Activated T-helper 17 cell treated with anti-CD3 and anti-CD28 coated beads, Interleukin-2, amount 50 U/mL, for 72 hours (primary cell): ENCODE measurements around the gene TBC1D22B. TPM values are rescaled to one million over a fixed set of nuclear protein-coding genes. Genes with fewer than 3 reads are reported as not detected.
"Not testable (repeated sequence)": the region's sequence is repeated elsewhere in the genome, so short reads cannot be mapped to it uniquely, and the experiment has no call there.

ENCODE experiments used
- ATAC-seq: fragments of 150-1000 bp; cut with Tn5 transposase; replicated peaks from 2 replicates; pipeline ENCODE4 v1.10.0; 2021; ENCODE audit warnings: mild to moderate bottlenecking, moderate library complexity
- H3K27ac Mint-ChIP-seq: one replicate; pipeline ENCODE4 v1.8.0; 2022; ENCODE audit warnings: mixed read lengths
- H3K27me3 Mint-ChIP-seq: one replicate; pipeline ENCODE4 v1.8.0; 2022; ENCODE audit warnings: mixed read lengths
- H3K36me3 Mint-ChIP-seq: one replicate; pipeline ENCODE4 v1.8.0; 2022; ENCODE audit warnings: low read depth, mild to moderate bottlenecking, mixed read lengths
- H3K4me1 Mint-ChIP-seq: one replicate; pipeline ENCODE4 v1.8.0; 2022; ENCODE audit warnings: mixed read lengths
- H3K4me3 Mint-ChIP-seq: one replicate; pipeline ENCODE4 v1.8.0; 2022; ENCODE audit warnings: mild to moderate bottlenecking, mixed read lengths
- H3K9me3 Mint-ChIP-seq: one replicate; pipeline ENCODE4 v1.8.0; 2022; ENCODE audit warnings: mixed read lengths
- total RNA-seq, 2 donors: library from RNA; stranded (reverse); gene quantifications; one replicate each; pipeline ENCODE4 v1.2.3, GENCODE V29; 2022

The TBC1D22B gene
- total RNA-seq, 2 donors from 2014 or later: 11.4 to 12.2 TPM

DNA sequence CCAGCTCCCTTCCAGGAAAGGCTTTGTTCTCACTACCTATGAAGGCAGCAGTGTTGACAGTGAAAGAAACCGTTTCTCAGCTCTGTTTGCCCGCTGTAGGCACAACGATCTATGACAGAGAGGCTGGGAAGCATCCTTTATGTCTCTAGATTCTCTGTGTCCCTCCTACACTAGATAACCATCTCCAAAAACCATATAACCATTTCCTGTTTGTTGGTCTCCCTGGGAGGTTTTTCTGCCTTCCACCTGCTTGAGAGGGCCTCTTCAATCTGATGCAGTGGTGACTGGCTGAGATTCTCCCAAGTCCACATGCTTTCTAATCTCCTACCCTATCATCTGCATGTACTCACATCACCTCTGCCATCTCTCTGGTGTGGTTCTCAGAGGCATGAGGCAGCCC, 32.4 kb downstream of the TBC1D22B start:
- peaks cover 38% of the 10 kb centered on the region for H3K4me1 Mint-ChIP-seq
- H3K27ac Mint-ChIP-seq: peak overlapping the region; percentile 58
- no peaks in the 10 kb centered on the region for H3K27me3 Mint-ChIP-seq
- peak overlapping the region; percentile 30 for H3K4me3 Mint-ChIP-seq
- peaks cover 74% of the 10 kb centered on the region for H3K36me3 Mint-ChIP-seq
- H3K9me3 Mint-ChIP-seq: no peaks in the 10 kb centered on the region
- peak; percentile 95 for ATAC-seq

DNA sequence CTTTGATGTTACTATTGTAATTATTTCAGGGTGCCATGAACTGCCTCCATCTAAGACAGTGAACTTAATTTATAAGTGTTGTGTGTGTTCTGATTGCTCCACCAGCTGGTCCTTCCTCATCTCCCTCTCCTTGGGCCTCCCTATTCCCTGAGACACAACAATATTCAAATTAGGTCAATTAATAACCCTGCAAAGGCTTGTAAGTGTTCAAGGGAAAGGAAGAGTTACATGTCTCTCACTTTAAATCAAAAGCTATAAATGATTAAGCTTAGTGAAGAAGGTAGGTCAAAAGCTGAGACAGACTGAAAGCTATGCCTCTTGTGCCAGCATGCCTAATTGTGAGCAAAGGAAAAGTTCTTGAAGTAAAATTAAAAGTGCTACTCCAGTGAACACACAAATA, 35.9 kb downstream of the TBC1D22B start:
- Mint-ChIP-seq H3K9me3 (no peaks in the 10 kb centered on the region), H3K4me3 (no peak overlapping the region), H3K27me3 (no peaks in the 10 kb centered on the region), H3K36me3 (peaks cover 71% of the 10 kb centered on the region), H3K27ac (no peak overlapping the region), H3K4me1 (peaks cover 24% of the 10 kb centered on the region)
- no peak for ATAC-seq

DNA sequence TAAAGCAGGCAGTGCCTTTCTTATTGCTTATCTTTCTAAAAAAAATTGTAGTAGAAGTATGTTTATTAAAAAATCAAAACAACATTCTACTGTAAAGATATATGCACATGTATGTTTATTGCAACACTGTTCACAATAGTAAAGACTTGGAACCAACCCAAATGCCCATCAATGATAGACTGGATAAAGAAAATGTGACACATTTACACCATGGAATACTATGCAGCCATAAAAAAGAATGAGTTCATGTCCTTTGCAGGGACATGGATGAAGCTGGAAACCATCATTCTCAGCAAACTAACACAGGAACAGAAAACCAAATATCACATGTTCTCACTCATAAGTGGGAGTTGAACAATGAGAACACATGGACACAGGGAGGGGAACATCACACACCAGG, 40.1 kb downstream of the TBC1D22B start:
- not testable (repeated sequence) for H3K4me1 Mint-ChIP-seq, H3K27me3 Mint-ChIP-seq, H3K9me3 Mint-ChIP-seq, H3K4me3 Mint-ChIP-seq, ATAC-seq, H3K27ac Mint-ChIP-seq
- H3K36me3 Mint-ChIP-seq: peaks cover 79% of the 10 kb centered on the region

DNA sequence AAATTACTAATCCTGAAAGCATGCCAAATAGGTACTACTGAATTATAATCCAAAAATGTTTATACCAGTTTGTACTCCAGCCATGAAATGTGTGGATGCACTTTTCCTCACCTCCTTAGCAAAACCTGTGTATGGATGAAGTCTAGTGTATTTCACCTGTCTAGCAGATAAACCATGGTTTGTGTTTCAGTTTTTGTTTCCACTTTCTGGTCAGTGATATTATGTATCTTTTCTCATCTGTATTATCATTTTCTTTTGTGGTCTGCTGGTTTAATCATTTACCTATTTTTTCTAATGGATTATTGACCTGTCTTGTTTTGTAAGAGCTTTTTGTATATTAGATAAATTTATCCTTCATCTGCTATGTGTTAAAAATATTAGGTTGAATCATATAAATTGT, 41.4 kb downstream of the TBC1D22B start:
- Mint-ChIP-seq H3K27me3 (no peaks in the 10 kb centered on the region), H3K4me3 (no peak overlapping the region), H3K4me1 (peaks cover 8% of the 10 kb centered on the region), H3K9me3 (no peaks in the 10 kb centered on the region), H3K36me3 (peaks cover 79% of the 10 kb centered on the region), H3K27ac (no peak overlapping the region)
- no peak for ATAC-seq

- Mint-ChIP-seq H3K9me3 (no peaks in the 10 kb centered on the region), H3K27me3 (no peaks in the 10 kb centered on the region), H3K36me3 (peaks cover 89% of the 10 kb centered on the region), H3K27ac (no peak overlapping the region), H3K4me3 (no peak overlapping the region), H3K4me1 (peaks cover 8% of the 10 kb centered on the region)
- ATAC-seq: no peak
Observed at GRCh38 chr6:37299990-37300389, 42.4 kb downstream of the TBC1D22B start.

DNA sequence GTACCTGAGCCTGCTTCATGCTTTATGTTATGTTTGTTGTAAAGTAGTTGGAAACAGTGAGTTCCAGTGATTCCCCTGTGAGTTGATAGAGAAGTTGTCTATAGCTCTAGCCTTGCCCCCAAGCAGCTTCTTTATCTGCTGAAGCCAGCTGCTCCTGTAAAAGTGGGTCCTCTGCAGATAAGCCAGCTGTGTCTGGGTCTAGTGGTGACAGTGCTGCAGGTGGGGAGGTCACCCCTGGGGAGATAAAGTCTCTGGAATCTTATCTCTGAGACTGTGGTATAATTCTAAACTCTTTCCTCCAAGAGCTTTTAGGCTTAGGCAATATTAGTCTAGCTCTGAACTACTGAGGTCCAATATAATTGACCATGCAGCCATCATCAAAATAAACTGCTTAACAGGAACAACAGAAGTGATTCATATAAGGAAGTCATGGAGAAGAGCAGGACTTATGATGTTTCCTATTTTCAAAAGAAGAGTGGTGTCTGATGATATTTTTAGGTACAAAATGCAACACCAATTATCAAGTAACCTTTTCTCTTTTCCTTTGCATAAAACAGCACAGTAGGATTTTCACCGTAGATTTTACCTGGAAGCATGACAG, 44.6 kb downstream of the TBC1D22B start:
- Mint-ChIP-seq H3K27me3 (no peaks in the 10 kb centered on the region), H3K27ac (peak overlapping the region; percentile 42), H3K4me3 (no peak overlapping the region), H3K9me3 (no peaks in the 10 kb centered on the region), H3K36me3 (peaks cover 82% of the 10 kb centered on the region), H3K4me1 (peaks cover 8% of the 10 kb centered on the region)
- no peak for ATAC-seq

DNA sequence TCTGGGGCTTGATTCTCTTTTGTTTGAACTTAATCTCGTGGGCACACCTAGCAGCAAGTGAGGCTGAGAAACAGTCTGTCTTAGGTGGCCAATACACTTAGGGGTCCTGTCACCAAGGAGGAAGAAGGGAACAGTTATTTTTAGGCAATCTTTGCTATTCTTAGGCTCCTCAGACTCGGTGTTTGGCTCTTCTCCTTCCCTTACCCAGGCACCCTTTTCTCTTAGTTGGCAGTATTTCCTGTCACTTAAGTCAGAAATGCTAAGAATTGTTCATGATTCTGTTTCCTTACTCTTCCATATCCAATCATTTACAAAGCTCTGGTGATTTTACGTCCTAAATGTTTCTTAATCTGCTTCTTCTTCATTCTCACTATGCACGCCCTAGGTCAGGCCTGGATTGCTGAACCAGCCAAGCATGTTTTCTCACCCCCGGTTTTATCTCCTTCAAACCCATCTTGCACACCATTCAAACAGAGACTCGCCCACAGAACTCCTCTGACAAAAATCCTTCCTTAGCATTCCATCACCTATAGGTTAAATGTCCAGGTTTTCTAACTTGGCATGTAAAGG, 45.6 kb downstream of the TBC1D22B start:
- no peak overlapping the region for H3K4me3 Mint-ChIP-seq
- ATAC-seq: no peak
- no peaks in the 10 kb centered on the region for H3K9me3 Mint-ChIP-seq
- H3K27ac Mint-ChIP-seq: peak overlapping the region; percentile 42
- H3K27me3 Mint-ChIP-seq: no peaks in the 10 kb centered on the region
- peaks cover 81% of the 10 kb centered on the region for H3K36me3 Mint-ChIP-seq
- peaks cover 8% of the 10 kb centered on the region for H3K4me1 Mint-ChIP-seq

DNA sequence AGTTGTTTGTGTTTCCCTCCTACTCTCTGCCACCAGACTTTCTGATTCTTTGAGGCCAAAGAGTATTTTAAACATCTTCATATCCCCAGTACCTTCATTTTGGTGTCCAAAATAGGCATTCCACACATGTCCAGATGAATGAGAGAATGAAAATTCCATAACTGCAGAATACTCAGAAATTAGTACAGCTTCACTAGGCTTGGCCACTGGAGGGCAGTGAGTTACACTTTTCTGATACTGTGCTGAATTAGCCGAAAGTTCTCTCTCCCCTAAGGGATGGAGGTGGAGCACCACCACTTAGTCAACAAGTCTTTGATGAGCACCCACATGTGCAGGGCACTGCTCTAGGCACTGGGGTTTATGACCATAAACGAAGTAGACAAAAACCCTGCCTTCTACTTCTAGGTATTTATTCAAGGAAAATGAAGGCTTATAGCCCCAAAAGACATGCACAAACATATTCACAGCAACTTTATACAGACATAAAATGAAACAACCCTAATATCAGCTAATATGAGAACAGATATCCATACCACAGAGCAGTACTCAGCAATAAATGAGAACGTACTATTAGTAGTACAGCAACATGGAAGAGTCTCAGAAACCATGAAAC, 46.4 kb downstream of the TBC1D22B start:
- H3K27me3 Mint-ChIP-seq: no peaks in the 10 kb centered on the region
- H3K27ac Mint-ChIP-seq: peak overlapping the region; percentile 42
- peaks cover 8% of the 10 kb centered on the region for H3K4me1 Mint-ChIP-seq
- H3K36me3 Mint-ChIP-seq: peaks cover 74% of the 10 kb centered on the region
- peak; percentile 70 for ATAC-seq
- no peak overlapping the region for H3K4me3 Mint-ChIP-seq
- no peaks in the 10 kb centered on the region for H3K9me3 Mint-ChIP-seq

DNA sequence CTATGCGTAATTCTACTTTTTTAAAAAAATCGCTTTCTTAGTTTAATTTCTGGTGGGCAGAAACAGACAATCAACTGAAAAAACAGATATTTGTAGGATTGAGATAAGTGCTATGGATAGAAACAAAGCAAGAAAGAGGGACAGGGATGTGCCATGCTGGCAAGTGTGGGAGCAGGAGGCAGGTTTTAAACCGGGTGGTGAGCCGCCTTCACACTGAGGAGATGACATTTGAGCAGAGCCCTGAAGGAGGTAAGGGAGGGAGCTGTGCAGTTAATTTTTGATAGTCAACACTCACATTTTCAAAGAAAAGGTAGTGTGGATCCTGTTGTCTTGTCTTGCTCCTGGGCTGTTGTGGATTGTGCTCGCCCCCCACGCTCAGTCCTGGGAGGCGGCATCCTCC, 47.2 kb downstream of the TBC1D22B start:
- H3K36me3 Mint-ChIP-seq: peaks cover 74% of the 10 kb centered on the region
- H3K9me3 Mint-ChIP-seq: no peaks in the 10 kb centered on the region
- ATAC-seq: no peak
- H3K27ac Mint-ChIP-seq: no peak overlapping the region
- H3K4me3 Mint-ChIP-seq: no peak overlapping the region
- H3K4me1 Mint-ChIP-seq: peaks cover 8% of the 10 kb centered on the region
- H3K27me3 Mint-ChIP-seq: no peaks in the 10 kb centered on the region

DNA sequence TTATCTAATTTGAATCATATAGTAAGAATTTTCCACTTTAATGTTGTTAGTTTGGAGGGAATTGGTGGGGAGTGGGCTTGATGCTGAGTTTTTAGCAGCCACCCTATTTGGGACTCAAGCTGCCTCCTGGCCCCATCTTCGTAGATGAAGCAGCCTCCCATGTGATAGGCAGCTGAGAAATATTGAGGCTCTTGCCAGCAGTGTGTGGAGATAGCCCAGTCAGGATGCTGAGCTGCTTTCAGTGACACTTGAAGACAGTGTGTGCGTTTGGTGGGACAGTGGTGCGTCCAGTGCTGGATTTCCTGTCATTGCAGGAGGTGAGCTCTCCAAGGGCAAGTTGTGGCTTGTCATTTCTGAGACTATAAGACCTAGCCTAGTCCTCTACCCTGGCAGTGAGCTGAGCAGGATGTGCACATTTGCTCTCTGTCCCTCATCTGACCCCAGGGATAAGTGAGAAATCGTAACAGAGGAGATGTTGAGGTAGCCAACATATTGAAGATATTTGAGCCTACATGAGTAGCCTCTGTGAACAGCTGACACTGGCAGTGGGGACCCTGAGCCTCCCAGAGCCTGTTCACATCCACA, 48.4 kb downstream of the TBC1D22B start:
- no peaks in the 10 kb centered on the region for H3K9me3 Mint-ChIP-seq
- no peak overlapping the region for H3K4me3 Mint-ChIP-seq
- peak overlapping the region; percentile 28 for H3K27ac Mint-ChIP-seq
- H3K27me3 Mint-ChIP-seq: no peaks in the 10 kb centered on the region
- no peak for ATAC-seq
- peaks cover 8% of the 10 kb centered on the region for H3K4me1 Mint-ChIP-seq
- peaks cover 68% of the 10 kb centered on the region for H3K36me3 Mint-ChIP-seq

DNA sequence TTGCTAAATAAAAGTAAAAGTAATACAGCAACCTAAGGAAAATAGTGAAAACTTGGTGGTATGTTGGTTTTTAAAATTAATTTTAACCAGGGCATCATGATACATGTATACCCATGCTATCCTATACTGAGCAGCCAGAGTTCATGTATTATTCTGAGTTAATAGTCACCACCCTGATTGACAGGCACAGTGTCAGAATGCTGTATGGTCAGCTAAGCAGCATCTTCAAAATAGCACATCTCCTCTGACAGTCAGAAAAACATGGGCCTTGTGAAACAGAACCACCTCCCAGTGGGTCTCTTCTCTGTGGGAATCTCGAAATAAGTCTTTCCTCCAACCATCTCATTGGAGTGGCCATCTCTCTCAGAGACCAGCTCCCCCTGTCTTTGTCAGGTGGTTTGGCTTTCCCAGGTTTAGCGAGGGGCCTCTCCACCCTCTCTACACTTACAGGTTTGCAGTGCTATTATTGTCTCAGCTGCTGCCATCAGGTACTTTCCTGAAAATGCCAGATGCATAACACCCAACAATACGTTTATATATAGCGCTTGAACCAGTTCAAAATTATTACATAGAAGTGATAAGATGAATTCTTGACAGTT, 49.2 kb downstream of the TBC1D22B start:
- no peak overlapping the region for H3K27ac Mint-ChIP-seq
- no peak overlapping the region for H3K4me3 Mint-ChIP-seq
- no peaks in the 10 kb centered on the region for H3K9me3 Mint-ChIP-seq
- no peaks in the 10 kb centered on the region for H3K27me3 Mint-ChIP-seq
- ATAC-seq: no peak
- H3K36me3 Mint-ChIP-seq: peaks cover 60% of the 10 kb centered on the region
- H3K4me1 Mint-ChIP-seq: peaks cover 8% of the 10 kb centered on the region

DNA sequence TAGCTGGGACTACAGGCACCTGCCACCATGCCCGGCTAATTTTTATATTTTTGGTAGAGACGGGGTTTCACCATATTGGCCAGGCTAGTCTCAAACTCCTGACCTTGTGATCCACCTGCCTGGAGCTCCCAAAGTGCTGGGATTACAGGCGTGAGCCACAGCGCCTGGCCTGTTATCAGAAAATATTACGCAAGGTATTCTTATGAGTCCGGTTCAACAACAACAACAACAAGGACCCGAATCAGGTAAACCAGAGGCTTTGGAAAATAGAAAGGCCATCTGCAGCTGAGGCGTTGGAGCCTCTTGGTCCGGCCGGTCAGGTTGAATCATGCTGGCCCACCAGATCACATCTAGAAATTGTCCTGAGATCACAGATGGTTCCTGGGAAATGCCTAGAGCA, 49.9 kb downstream of the TBC1D22B start:
- H3K36me3 Mint-ChIP-seq: peaks cover 56% of the 10 kb centered on the region
- ATAC-seq, H3K27me3 Mint-ChIP-seq, H3K4me3 Mint-ChIP-seq, H3K4me1 Mint-ChIP-seq, H3K27ac Mint-ChIP-seq, H3K9me3 Mint-ChIP-seq: not testable (repeated sequence)

DNA sequence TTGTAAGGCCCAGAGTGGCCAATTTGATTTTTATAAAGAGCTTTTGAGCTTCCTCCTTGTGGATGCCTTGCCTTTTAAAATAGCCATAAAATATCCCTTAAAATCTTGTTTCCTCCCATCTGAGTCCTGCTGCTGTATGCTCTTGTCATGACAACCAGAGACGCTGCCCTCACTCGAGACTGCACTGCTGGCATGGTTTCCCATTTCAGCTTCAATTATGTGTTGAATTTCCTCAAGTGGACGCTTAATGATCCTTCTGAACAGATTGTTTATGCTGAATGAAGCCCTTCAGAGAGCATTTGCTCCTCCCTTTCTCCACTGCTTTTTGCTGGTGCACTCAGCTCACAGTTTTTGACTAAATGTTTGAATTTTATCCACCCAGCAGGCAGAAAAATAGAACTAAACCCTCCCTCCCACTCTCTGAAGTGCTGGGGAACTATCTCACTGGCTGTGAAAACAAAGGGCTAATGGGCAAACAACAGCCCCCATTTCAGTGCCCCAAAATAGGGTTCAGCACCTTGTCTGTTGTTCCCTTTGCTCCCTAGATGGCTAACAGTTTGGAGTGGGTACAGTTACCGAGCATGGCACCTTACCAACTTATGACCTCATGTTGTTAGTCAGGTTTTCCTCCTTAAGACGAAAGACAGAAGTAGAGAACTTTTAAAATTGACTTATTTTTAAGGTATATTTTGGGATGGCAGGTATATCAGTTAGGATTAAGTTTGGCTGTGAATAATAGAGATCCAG, 50.7 kb downstream of the TBC1D22B start:
- Mint-ChIP-seq H3K4me3 (no peak overlapping the region), H3K36me3 (peaks cover 55% of the 10 kb centered on the region), H3K27me3 (no peaks in the 10 kb centered on the region), H3K4me1 (peaks cover 7% of the 10 kb centered on the region), H3K9me3 (no peaks in the 10 kb centered on the region), H3K27ac (peak overlapping the region; percentile 54)
- ATAC-seq: no peak

GRCh38 chr6:37309046-37309445, 51.5 kb downstream of the TBC1D22B start:
- ATAC-seq: no peak
- no peaks in the 10 kb centered on the region for H3K9me3 Mint-ChIP-seq
- no peaks in the 10 kb centered on the region for H3K4me1 Mint-ChIP-seq
- H3K4me3 Mint-ChIP-seq: no peak overlapping the region
- H3K27ac Mint-ChIP-seq: no peak overlapping the region
- no peaks in the 10 kb centered on the region for H3K27me3 Mint-ChIP-seq
- peaks cover 55% of the 10 kb centered on the region for H3K36me3 Mint-ChIP-seq
